ENCODE measurements around the gene MYO5C. TPM values are rescaled to one million over a fixed set of nuclear protein-coding genes. Genes with fewer than 3 reads are reported as not detected.

The MYO5C gene
- polyA plus RNA-seq, 4 donors = 2.4 to 17.9 (median 6.8) TPM

DNA sequence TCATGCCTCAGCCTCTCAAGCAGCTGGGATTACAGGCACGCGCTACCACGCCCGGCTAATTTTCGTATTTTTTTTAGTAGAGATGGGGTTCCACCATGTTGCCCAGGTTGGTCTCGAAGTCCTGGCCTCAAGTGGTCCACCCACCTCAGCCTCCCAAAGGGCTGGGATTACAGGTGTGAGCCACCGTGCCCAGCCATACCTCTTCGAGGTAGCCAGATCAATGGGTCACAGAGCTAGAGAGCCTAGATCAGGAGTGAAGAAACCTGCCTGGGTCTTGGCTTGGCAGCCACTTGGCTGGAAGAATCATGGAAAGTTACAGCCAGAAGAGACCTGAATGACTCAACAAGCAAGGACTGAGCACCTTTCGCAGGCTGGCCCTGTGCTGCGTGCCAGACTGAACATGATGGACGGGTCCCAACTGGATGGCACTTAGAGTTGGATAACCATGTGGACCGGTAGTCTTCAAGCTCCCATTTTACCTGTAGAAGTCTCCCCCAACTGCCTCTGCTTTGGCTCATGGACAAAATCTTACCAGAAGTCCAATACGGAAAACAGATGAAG lies 134.1 kb downstream of the MYO5C start:
- H3K27me3 ChIP-seq (ENCODE audit: control insufficient read depth in 3 of 3, insufficient read depth in 3 of 3, low read length in 3 of 3) = no peaks in the 10 kb centered on the region
- no peak overlapping the region for H3K4me3 ChIP-seq (ENCODE audit: low read depth in 1 of 3, low read length in 3 of 3)
- H3K9me3 ChIP-seq (ENCODE audit: control insufficient read depth in 2 of 2, insufficient read depth in 1 of 2, low read depth in 1 of 2, low read length in 1 of 2) = no peaks in the 10 kb centered on the region
- DNase-seq (no peak), FAIRE-seq (no peak)
- H3K27ac ChIP-seq (ENCODE audit: low read depth in 1 of 3, low read length in 2 of 3) = no peak overlapping the region
- no peaks in the 10 kb centered on the region for H3K4me1 ChIP-seq (ENCODE audit: control insufficient read depth in 3 of 3, insufficient read depth in 2 of 3, low read depth in 1 of 3, low read length in 2 of 3)
- no peaks in the 10 kb centered on the region for H3K36me3 ChIP-seq (ENCODE audit: control insufficient read depth in 3 of 3, insufficient read depth in 2 of 3, low read depth in 1 of 3, low read length in 3 of 3)
- 96 to 98% (median 96%) methylated on average over 13 of the region's 13 CpGs for WGBS, 3 donors

DNA sequence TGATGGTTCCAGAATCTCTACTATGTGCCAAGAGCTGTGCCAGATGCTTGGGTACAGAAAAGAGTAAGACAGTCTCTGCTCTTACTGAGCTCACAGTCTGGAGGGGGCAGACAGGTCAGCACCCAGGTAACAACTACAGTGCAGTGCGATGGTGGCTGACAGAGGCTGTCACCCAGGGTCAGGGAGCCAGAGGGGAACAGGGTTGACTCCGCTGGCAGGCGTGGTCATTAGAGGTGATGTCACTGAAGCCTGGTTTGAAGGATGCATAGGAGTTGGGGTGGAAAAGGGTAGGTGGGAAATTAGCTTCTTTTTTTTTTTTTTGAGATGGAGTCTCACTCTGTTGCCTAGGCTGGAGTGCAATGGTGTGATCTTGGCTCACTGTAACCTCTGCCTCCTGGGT lies 136.0 kb downstream of the MYO5C start:
- FAIRE-seq (no peak), DNase-seq (no peak)
- H3K27ac ChIP-seq (ENCODE audit: low read depth in 1 of 3, low read length in 2 of 3) = no peak overlapping the region
- H3K4me3 ChIP-seq (ENCODE audit: low read depth in 1 of 3, low read length in 3 of 3) = no peak overlapping the region
- no peaks in the 10 kb centered on the region for H3K4me1 ChIP-seq (ENCODE audit: control insufficient read depth in 3 of 3, insufficient read depth in 2 of 3, low read depth in 1 of 3, low read length in 2 of 3)
- no peaks in the 10 kb centered on the region for H3K27me3 ChIP-seq (ENCODE audit: control insufficient read depth in 3 of 3, insufficient read depth in 3 of 3, low read length in 3 of 3)
- WGBS, 3 donors = 95 to 98% (median 96%) methylated on average over 3 of the region's 3 CpGs
- H3K9me3 ChIP-seq (ENCODE audit: control insufficient read depth in 2 of 2, insufficient read depth in 1 of 2, low read depth in 1 of 2, low read length in 1 of 2) = no peaks in the 10 kb centered on the region
- H3K36me3 ChIP-seq (ENCODE audit: control insufficient read depth in 3 of 3, insufficient read depth in 2 of 3, low read depth in 1 of 3, low read length in 3 of 3) = no peaks in the 10 kb centered on the region

DNA sequence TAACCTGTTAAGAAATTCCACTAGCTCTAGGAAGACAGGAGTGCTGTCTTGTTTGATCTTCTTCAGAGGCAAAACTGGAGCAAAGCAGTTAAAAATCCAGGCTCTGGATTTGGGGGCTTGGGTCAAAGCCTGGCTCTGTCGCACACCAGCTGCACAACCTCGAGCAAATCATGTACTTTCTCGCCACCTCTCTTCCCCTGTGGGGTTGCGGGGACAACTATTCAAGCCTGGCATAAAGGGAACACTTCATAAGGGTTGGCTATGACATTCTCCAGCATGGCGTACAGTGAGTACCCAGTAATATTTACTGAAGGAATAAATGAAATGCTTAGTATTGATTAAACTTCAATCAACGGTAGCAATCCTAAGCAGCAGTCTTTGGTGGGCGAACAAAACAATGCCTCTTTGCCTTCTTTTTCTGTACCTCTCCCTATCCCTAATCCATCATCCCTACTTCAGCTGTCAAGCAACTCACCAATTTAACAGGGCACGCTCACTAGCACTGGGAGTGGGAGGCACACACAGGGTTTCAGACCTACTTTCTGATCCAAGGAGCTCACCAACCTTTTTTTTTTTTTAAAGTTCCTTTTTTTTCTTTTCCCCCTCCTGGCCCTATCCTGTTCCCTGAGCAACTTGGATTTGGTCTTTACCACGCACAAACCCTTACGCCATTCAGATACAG lies 137.4 kb downstream of the MYO5C start:
- 89 to 95% (median 94%) methylated on average over 10 of the region's 10 CpGs for WGBS, 3 donors
- H3K27ac ChIP-seq (ENCODE audit: low read depth in 1 of 3, low read length in 2 of 3) = no peak overlapping the region
- H3K27me3 ChIP-seq (ENCODE audit: control insufficient read depth in 3 of 3, insufficient read depth in 3 of 3, low read length in 3 of 3) = no peaks in the 10 kb centered on the region
- no peak for DNase-seq
- no peaks in the 10 kb centered on the region for H3K9me3 ChIP-seq (ENCODE audit: control insufficient read depth in 2 of 2, insufficient read depth in 1 of 2, low read depth in 1 of 2, low read length in 1 of 2)
- no peaks in the 10 kb centered on the region for H3K36me3 ChIP-seq (ENCODE audit: control insufficient read depth in 3 of 3, insufficient read depth in 2 of 3, low read depth in 1 of 3, low read length in 3 of 3)
- no peak overlapping the region for H3K4me3 ChIP-seq (ENCODE audit: low read depth in 1 of 3, low read length in 3 of 3)
- no peaks in the 10 kb centered on the region for H3K4me1 ChIP-seq (ENCODE audit: control insufficient read depth in 3 of 3, insufficient read depth in 2 of 3, low read depth in 1 of 3, low read length in 2 of 3)
- no peak for FAIRE-seq

DNA sequence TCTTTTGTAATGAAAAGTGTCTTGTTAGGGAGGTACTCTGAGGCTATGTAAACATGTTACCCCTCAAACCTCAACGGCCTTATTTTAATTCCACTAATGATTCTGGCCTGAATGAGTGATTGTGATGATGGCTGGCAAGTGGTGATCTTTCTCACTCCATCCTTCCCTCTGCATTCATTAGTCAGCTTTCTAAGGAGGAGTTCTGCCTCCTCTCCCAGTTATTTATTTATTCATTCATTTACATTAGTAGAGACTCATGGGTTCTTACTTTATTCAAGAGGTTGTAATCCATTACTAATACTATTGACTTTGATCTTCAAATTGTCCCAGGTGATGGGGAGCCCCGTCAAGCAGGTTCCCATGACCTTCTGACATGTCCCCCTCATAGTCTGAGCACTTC lies 139.7 kb downstream of the MYO5C start:
- H3K4me1 ChIP-seq (ENCODE audit: control insufficient read depth in 3 of 3, insufficient read depth in 2 of 3, low read depth in 1 of 3, low read length in 2 of 3) = no peaks in the 10 kb centered on the region
- no peak for DNase-seq
- H3K27ac ChIP-seq (ENCODE audit: low read depth in 1 of 3, low read length in 2 of 3) = no peak overlapping the region
- H3K9me3 ChIP-seq (ENCODE audit: control insufficient read depth in 2 of 2, insufficient read depth in 1 of 2, low read depth in 1 of 2, low read length in 1 of 2) = no peaks in the 10 kb centered on the region
- FAIRE-seq = no peak
- 49 to 72% (median 63%) methylated on average over 2 of the region's 2 CpGs for WGBS, 3 donors
- peaks cover 0 to 3% (median 0%) of the 10 kb centered on the region in 3 donors for H3K36me3 ChIP-seq (ENCODE audit: control insufficient read depth in 3 of 3, insufficient read depth in 2 of 3, low read depth in 1 of 3, low read length in 3 of 3)
- H3K27me3 ChIP-seq (ENCODE audit: control insufficient read depth in 3 of 3, insufficient read depth in 3 of 3, low read length in 3 of 3) = no peaks in the 10 kb centered on the region
- H3K4me3 ChIP-seq (ENCODE audit: low read depth in 1 of 3, low read length in 3 of 3) = no peak overlapping the region

DNA sequence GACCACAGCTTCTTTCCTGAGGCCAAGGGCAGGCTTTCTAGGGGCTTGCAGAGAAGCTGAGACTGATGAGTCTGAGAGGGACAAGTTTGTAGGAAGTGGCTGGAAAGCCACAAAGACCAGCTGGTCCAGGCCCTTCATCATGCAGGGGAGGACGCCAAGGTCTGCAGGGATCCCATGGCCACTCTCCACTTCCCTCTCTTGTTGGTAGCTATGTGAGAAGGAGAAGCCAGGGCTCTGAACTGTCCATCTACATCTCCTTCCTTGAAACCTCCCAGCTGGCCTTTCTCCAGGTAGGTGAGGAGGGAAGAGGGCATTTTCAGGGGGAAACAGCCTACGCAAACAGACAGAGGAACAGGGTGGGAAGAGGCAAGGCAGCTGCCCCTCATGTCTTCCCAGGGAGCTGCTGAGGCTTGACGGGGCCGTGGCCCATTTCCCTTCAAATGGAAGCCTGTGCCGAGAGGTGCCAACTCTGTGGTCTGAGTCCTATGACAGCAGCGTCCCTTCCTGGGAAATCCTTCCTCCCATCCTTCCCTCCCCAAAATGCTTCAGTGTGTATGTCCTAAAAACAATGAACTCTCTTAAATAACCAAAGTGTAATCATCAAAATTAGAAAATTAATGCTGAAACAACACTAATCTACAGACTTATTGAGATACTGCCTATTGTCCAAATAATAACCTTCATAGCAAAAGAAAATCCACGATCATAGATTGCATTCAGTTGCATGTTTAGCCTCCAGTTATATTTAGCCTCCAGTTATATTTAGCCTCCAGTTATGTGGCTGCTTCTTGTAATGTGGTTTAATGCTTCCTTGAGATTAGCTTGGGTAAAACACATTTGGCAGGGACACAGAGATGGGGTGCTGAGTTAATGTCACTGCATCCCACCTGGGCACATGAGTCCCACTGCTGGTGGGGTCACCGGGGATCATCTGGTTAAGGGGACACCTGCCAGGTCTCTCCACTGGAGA lies 140.4 kb downstream of the MYO5C start:
- no peaks in the 10 kb centered on the region for H3K4me1 ChIP-seq (ENCODE audit: control insufficient read depth in 3 of 3, insufficient read depth in 2 of 3, low read depth in 1 of 3, low read length in 2 of 3)
- H3K9me3 ChIP-seq (ENCODE audit: control insufficient read depth in 2 of 2, insufficient read depth in 1 of 2, low read depth in 1 of 2, low read length in 1 of 2) = no peaks in the 10 kb centered on the region
- WGBS, 3 donors = 87 to 94% (median 93%) methylated on average over 8 of the region's 8 CpGs
- no peaks in the 10 kb centered on the region for H3K27me3 ChIP-seq (ENCODE audit: control insufficient read depth in 3 of 3, insufficient read depth in 3 of 3, low read length in 3 of 3)
- no peak overlapping the region for H3K27ac ChIP-seq (ENCODE audit: low read depth in 1 of 3, low read length in 2 of 3)
- FAIRE-seq (no peak), DNase-seq (no peak)
- H3K4me3 ChIP-seq (ENCODE audit: low read depth in 1 of 3, low read length in 3 of 3) = no peak overlapping the region
- H3K36me3 ChIP-seq (ENCODE audit: control insufficient read depth in 3 of 3, insufficient read depth in 2 of 3, low read depth in 1 of 3, low read length in 3 of 3) = peaks cover 0 to 3% (median 0%) of the 10 kb centered on the region in 3 donors

DNA sequence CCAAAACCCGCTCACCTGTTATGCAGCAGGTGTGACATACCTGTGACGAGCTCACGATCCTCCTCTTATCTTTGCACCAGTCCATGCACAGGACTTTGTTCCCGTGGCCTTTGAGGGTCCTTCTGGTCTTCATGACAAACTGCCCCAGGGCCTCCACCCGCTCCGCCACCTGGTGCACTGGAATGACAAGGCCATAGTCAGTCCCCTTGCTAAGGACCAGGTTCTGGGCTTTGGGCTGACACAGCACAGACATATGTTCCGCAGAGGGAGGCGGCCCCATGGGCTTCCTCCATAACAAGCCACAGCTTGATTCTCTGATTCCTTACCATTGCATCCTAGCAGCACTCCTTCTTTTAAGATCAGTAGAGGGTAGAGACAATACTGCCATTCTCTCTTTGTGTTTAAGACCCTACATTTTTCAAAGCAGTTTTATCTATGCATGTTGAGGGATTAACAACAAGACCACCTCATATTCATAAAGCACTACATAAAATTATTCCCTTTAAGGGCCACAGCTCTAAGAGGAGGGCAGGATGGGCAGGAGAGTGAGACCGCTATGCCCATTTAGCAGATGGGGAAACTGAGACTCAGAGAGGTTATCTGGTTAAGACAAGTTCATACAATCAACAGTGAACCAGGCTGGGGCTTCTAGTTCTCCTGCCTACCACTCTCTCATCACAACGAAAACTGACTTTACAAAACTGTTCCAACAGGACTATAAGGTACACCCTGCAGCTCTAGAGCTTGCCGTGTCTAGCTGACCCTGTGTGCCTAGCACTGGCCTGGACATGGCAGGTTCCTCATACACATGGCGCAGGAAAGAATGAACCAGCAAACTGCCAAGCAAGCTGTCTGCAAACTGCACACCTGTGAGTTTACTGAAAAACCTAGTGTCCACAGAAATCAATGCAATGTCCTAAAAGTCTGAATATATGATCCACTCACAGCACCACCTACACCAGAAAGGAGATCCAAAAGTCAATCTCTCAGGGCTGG lies 141.4 kb downstream of the MYO5C start:
- Histone ChIP-seq H3K4me1 (ENCODE audit: control insufficient read depth in 3 of 3, insufficient read depth in 2 of 3, low read depth in 1 of 3, low read length in 2 of 3) (no peaks in the 10 kb centered on the region), H3K27ac (ENCODE audit: low read depth in 1 of 3, low read length in 2 of 3) (no peak overlapping the region), H3K4me3 (ENCODE audit: low read depth in 1 of 3, low read length in 3 of 3) (no peak overlapping the region), H3K36me3 (ENCODE audit: control insufficient read depth in 3 of 3, insufficient read depth in 2 of 3, low read depth in 1 of 3, low read length in 3 of 3) (peaks cover 0 to 3% (median 0%) of the 10 kb centered on the region in 3 donors), H3K27me3 (ENCODE audit: control insufficient read depth in 3 of 3, insufficient read depth in 3 of 3, low read length in 3 of 3) (no peaks in the 10 kb centered on the region), H3K9me3 (ENCODE audit: control insufficient read depth in 2 of 2, insufficient read depth in 1 of 2, low read depth in 1 of 2, low read length in 1 of 2) (no peaks in the 10 kb centered on the region)
- FAIRE-seq = no peak
- DNase-seq = no peak
- 74 to 88% (median 85%) methylated on average over 12 of the region's 12 CpGs for WGBS, 3 donors

DNA sequence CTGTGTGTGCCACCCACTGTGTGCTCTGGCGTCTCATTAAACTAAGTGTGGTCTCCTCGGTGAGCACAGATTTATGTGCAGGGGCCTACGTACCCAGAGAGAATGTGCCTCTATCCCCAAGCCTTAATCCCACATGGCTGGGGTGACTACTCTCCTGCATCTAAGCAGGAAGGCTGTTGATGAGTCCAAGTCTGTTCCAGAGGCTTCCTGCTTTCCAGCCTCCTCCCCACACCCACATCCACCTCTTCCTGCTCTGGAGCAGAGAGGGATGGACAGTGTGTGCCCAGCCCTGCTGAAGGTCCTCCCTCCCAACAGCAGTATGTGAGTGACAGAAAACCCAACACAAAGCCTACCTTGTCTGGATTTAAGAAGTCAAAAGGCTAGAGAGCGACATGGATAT lies 144.3 kb downstream of the MYO5C start:
- Histone ChIP-seq H3K9me3 (ENCODE audit: control insufficient read depth in 2 of 2, insufficient read depth in 1 of 2, low read depth in 1 of 2, low read length in 1 of 2) (no peaks in the 10 kb centered on the region), H3K36me3 (ENCODE audit: control insufficient read depth in 3 of 3, insufficient read depth in 2 of 3, low read depth in 1 of 3, low read length in 3 of 3) (peaks cover 0 to 3% (median 0%) of the 10 kb centered on the region in 3 donors), H3K27ac (ENCODE audit: low read depth in 1 of 3, low read length in 2 of 3) (no peak overlapping the region), H3K4me1 (ENCODE audit: control insufficient read depth in 3 of 3, insufficient read depth in 2 of 3, low read depth in 1 of 3, low read length in 2 of 3) (no peaks in the 10 kb centered on the region), H3K4me3 (ENCODE audit: low read depth in 1 of 3, low read length in 3 of 3) (no peak overlapping the region), H3K27me3 (ENCODE audit: control insufficient read depth in 3 of 3, insufficient read depth in 3 of 3, low read length in 3 of 3) (no peaks in the 10 kb centered on the region)
- FAIRE-seq = no peak
- DNase-seq = no peak
- WGBS, 3 donors = 88 to 96% (median 94%) methylated on average over 4 of the region's 4 CpGs
